HepG2 (cell line): ENCODE measurements around the gene MTMR3. TPM values are rescaled to one million over a fixed set of nuclear protein-coding genes. Genes with fewer than 3 reads are reported as not detected.

Experiments
- ATAC-seq: fragments of 200-7000 bp; cut with Tn5 transposase; 3 replicates; pipeline ENCODE4 v1.9.1; 2020; ENCODE audit warnings: mild to moderate bottlenecking, moderate library complexity
- BruUV-seq: library from RNA; stranded (reverse); fragments of 400-500 nt; replicated peaks from 2 replicates; lab custom pipeline; 2021; lab: Mats Ljungman, UMichigan
- CTCF ChIA-PET: fragments of 300-600 bp; formaldehyde crosslinking; extraction: SDS; loops from one replicate; lab custom pipeline; 2021; ENCODE audit warnings: low total read pairs, inconsistent platforms, low intra/inter-chr PET ratio; lab: Yijun Ruan, JAX
- POLR2A ChIA-PET: fragments of 350-600 bp; sonication (Branson Sonifier 250); formaldehyde crosslinking; loops from one replicate; lab custom pipeline; 2020; ENCODE audit warnings: antibody characterized with exemption, inconsistent platforms; lab: Yijun Ruan, JAX
- DNase-seq: peaks from one replicate; pipeline ENCODE4 v3.0.0-alpha.2; 2015; ENCODE audit warnings: low spot score
- FAIRE-seq: peaks from 3 replicates; lab custom pipeline; 2011; peaks lifted over from hg19 to GRCh38; lab: Jason Lieb, UNC
- H2AFZ ChIP-seq: one replicate; pipeline ENCODE4 v1.6.1; 2011; ENCODE audit warnings: low read length, inconsistent platforms
- H3K27ac ChIP-seq: fragments of 300-600 bp; 3 replicates; pipeline ENCODE4 v1.8.0; 2011; ENCODE audit warnings: mixed run types, mild to moderate bottlenecking, mixed read lengths, low read length, inconsistent platforms; ENCODE audit not compliant: insufficient read depth; ENCODE audit errors: extremely low read length
- H3K27me3 ChIP-seq, 2 experiments: fragments of 200-600 bp in 1 of 2; 2 replicates in 1 of 2; 3 replicates in 1 of 2; pipeline versions ENCODE4 v1.6.0 to v1.8.0; 2011; ENCODE audit warnings: low read length in 2 of 2, mild to moderate bottlenecking in 2 of 2, moderate library complexity in 2 of 2, inconsistent platforms in 1 of 2; ENCODE audit not compliant: insufficient read depth in 2 of 2, control insufficient read depth in 1 of 2
- H3K36me3 ChIP-seq, 2 experiments: fragments of 200-600 bp in 1 of 2; replicated peaks in 1 of 2; 2 replicates in 1 of 2; 3 replicates in 1 of 2; pipeline versions ENCODE4 v1.5.1 to v1.8.0; 2011; ENCODE audit warnings: low read length in 2 of 2, inconsistent platforms in 1 of 2; ENCODE audit not compliant: insufficient read depth in 2 of 2, control insufficient read depth in 1 of 2
- H3K4me1 ChIP-seq: 2 replicates; pipeline ENCODE4 v1.5.1; 2012; ENCODE audit warnings: low read length, inconsistent platforms; ENCODE audit not compliant: insufficient read depth
- H3K4me2 ChIP-seq: 2 replicates; pipeline ENCODE4 v1.6.0; 2011; ENCODE audit warnings: low read depth, low read length, inconsistent platforms
- H3K4me3 ChIP-seq, 3 experiments: fragments of 200-600 bp in 1 of 3; sonication (generic), shearing (Covaris generic) in 1 of 3; replicated peaks in 1 of 3; 2 replicates each; pipeline ENCODE4 v1.5.1; 2011 to 2016; ENCODE audit warnings: low read length in 3 of 3, inconsistent platforms in 2 of 3, low read depth in 2 of 3, mild to moderate bottlenecking in 2 of 3, control low read depth in 1 of 3, mixed read lengths in 1 of 3; ENCODE audit not compliant: insufficient read depth in 1 of 3
- H3K79me2 ChIP-seq: one replicate; pipeline ENCODE4 v1.6.1; 2011; ENCODE audit warnings: low read length, inconsistent platforms; ENCODE audit not compliant: insufficient read depth
- H3K9ac ChIP-seq: 2 replicates; pipeline ENCODE4 v1.6.0; 2011; ENCODE audit warnings: mild to moderate bottlenecking, low read depth, low read length, inconsistent platforms; ENCODE audit not compliant: insufficient read depth
- H3K9me3 ChIP-seq: 2 replicates; pipeline ENCODE4 v1.5.1; 2012; ENCODE audit warnings: mild to moderate bottlenecking, low read length
- H4K20me1 ChIP-seq: 2 replicates; pipeline ENCODE4 v1.6.0; 2011; ENCODE audit warnings: inconsistent platforms, mild to moderate bottlenecking, low read length, moderate library complexity; ENCODE audit not compliant: insufficient read depth
- HNF4A ChIP-seq: sonication (generic); formaldehyde crosslinking; IDR thresholded peaks from 2 replicates; pipeline ENCODE4 v1.4.0; 2020; ENCODE audit warnings: missing genetic modification reagents
- HNRNPUL1 ChIP-seq: fragments of 200-400 bp; formaldehyde crosslinking; IDR thresholded peaks from 2 replicates; pipeline ENCODE4 v1.6.1; 2017; ENCODE audit warnings: low read depth, mild to moderate bottlenecking, low read length, moderate library complexity
- MAZ ChIP-seq, 2 experiments: sonication (generic) in 1 of 2; formaldehyde crosslinking in 1 of 2; IDR thresholded peaks; 2 replicates each; pipeline versions ENCODE4 v1.5.0 to v1.6.1; 2012 to 2020; ENCODE audit warnings: low read depth in 2 of 2, mild to moderate bottlenecking in 2 of 2, borderline replicate concordance in 1 of 2, improper control_type of control experiment in 1 of 2, low read length in 1 of 2, missing genetic modification reagents in 1 of 2, moderate library complexity in 1 of 2
- TCF7L2 ChIP-seq: IDR thresholded peaks from 2 replicates; pipeline ENCODE4 v1.6.1; 2011; ENCODE audit warnings: mild to moderate bottlenecking, low read depth, low read length, moderate library complexity
- ZBTB33 ChIP-seq: sonication (generic); formaldehyde crosslinking; IDR thresholded peaks from 2 replicates; pipeline ENCODE4 v1.4.0; 2020; ENCODE audit warnings: missing genetic modification reagents
- ZNF143 ChIP-seq: sonication (generic); formaldehyde crosslinking; IDR thresholded peaks from 2 replicates; pipeline ENCODE4 v1.4.0; 2020; ENCODE audit warnings: missing genetic modification reagents
- ZNF225 ChIP-seq: sonication (generic); formaldehyde crosslinking; IDR thresholded peaks from 2 replicates; pipeline ENCODE4 v1.4.0; 2020; ENCODE audit warnings: mild to moderate bottlenecking, missing genetic modification reagents
- ZNF597 ChIP-seq: sonication (generic); formaldehyde crosslinking; IDR thresholded peaks from 2 replicates; pipeline ENCODE4 v1.5.0; 2020; ENCODE audit warnings: missing genetic modification reagents
- WGBS: methylation state at CpG from one replicate; pipeline ENCODE4 v1.1.6; 2017; ENCODE audit warnings: low lambda C conversion rate; 5-methylcytosine and 5-hydroxymethylcytosine counted together
- in situ Hi-C: cut with HindIII; loops from 2 replicates; pipeline ENCODE4 v1.10.0; 2017; ENCODE audit warnings: low pct_unique_long_range_greater_than_20kb; ENCODE audit not compliant: extremely low pct_ligation_motif_present
- intact Hi-C: fragments of 100-400 bp; cut with micrococcal nuclease; formaldehyde crosslinking; loops from one replicate; pipeline ENCODE4 v1.10.0; 2022; ENCODE audit not compliant: unreplicated experiment
- polyA plus RNA-seq, 8 experiments: library from polyadenylated mRNA; depleted of rRNA in 3 of 8; stranded (reverse) in 7 of 8; unstranded in 1 of 8; fragments of >200 nt; fragmentation: Illumina TruSeq in 4 of 8; extraction: Trizol in 4 of 8; gene quantifications; 2 replicates each; pipeline versions ENCODE4 v1.2.1 to v1.2.3, GENCODE V29; 2011 to 2016; ENCODE audit warnings: low read depth in 4 of 8, missing spikeins in 1 of 8, mixed read lengths in 1 of 8; ENCODE audit not compliant: insufficient read depth in 1 of 8
- total RNA-seq, 5 experiments: library from RNA; depleted of rRNA; stranded (reverse); fragments of >200 nt; fragmentation: Illumina TruSeq; extraction: Trizol; gene quantifications; 2 replicates each; pipeline ENCODE4 v1.2.3, GENCODE V29; 2016; ENCODE audit warnings: low read depth in 1 of 5

The MTMR3 gene
- total and polyA plus RNA-seq, 2 of the 13 experiments (the other 11 are each of a cell fraction or from before 2014, with no cell fraction given) = 12.6 to 24.8 TPM

GRCh38 chr22:29937940-29938693 is 55.1 kb downstream of the MTMR3 start:
- intact Hi-C loops = no loop called here
- no peak overlapping the region for H2AFZ ChIP-seq
- ATAC-seq (no peak), FAIRE-seq (no peak), DNase-seq (no peak)
- no peak for TF ChIP-seq MAZ (IDR thresholded peaks at IDR 0.05; ENCODE audit: borderline replicate concordance, low read depth, low read length)
- no peak for TF ChIP-seq MAZ (CRISPR knock-in tag; IDR thresholded peaks at IDR 0.05; ENCODE audit: low read depth)
- TF ChIP-seq ZNF225 (CRISPR knock-in tag) = no peak
- TF ChIP-seq TCF7L2 = no peak
- TF ChIP-seq ZNF597 = no peak
- TF ChIP-seq HNF4A (CRISPR knock-in tag) = no peak
- TF ChIP-seq ZBTB33 (CRISPR knock-in tag) = no peak
- no peak for TF ChIP-seq HNRNPUL1
- no peak for TF ChIP-seq ZNF143 (CRISPR knock-in tag)
- no peaks in the 10 kb centered on the region for H3K4me1 ChIP-seq
- no peaks in the 10 kb centered on the region for H3K9me3 ChIP-seq
- H4K20me1 ChIP-seq = peaks cover 6% of the 10 kb centered on the region
- POLR2A ChIA-PET = no interaction called here
- H3K4me3 ChIP-seq = no peak overlapping the region
- no TSS peak for BruUV-seq
- no peak overlapping the region for H3K27ac ChIP-seq
- peaks cover 21% of the 10 kb centered on the region for H3K79me2 ChIP-seq
- WGBS = 98% methylated on average over 7 of the region's 7 CpGs
- H3K27me3 ChIP-seq = no peaks in the 10 kb centered on the region
- CTCF ChIA-PET = no interaction called here
- no peak overlapping the region for H3K9ac ChIP-seq
- in situ Hi-C loops = no loop called here
- no peaks in the 10 kb centered on the region for H3K36me3 ChIP-seq
- H3K4me2 ChIP-seq = no peak overlapping the region
